ENCODE measurements around the gene YEATS2.

GRCh38 chr3:183710231-183710630 is 12.6 kb downstream of the YEATS2 start:
- TF ChIP-seq CTCF (conservative IDR thresholded peaks at IDR 0.05; ENCODE audit: low read depth, low read length) (no peak), SMC3 (IDR thresholded peaks at IDR 0.05; ENCODE audit: low read depth, low read length) (no peak), POLR2A (IDR thresholded peaks at IDR 0.05; ENCODE audit: low read depth, low read length) (no peak)

Data from IMR-90 (cell line).